Measurements from ENCODE around the gene RAPGEF1. TPM values are rescaled to one million over a fixed set of nuclear protein-coding genes. Genes with fewer than 3 reads are reported as not detected.

Gene RAPGEF1
- total and polyA plus RNA-seq, 9 of the 15 experiments (the other 6 are each of a cell fraction or from before 2014, with no cell fraction given): 0.06 to 44.1 (median 19.9) TPM

DNA sequence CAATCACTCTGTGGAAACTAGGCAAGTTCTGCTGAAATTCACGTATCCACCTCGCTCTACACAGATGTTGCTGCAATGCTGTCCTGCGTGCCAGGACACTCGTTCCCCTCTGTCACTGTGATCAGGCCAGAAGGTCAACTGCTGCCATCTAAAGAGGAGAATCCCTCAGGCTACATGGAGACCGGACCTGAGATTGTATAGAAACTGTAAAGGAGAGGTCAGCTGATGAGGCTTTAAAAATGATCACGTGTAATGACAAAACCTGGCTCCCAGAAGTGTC lies 114.4 kb downstream of the RAPGEF1 start:
- Histone ChIP-seq H3K27me3 (ENCODE audit: control insufficient read depth in 2 of 2, insufficient read depth in 2 of 2, low read length in 2 of 2) (no peaks in the 10 kb centered on the region), H3K9me3 (replicated peaks; ENCODE audit: control insufficient read depth, insufficient read depth, low read depth, low read length) (no peaks in the 10 kb centered on the region), H3K36me3 (ENCODE audit: control insufficient read depth, insufficient read depth, low read length) (peaks cover 41% of the 10 kb centered on the region), H3K4me3 (no peak overlapping the region), H3K27ac (ENCODE audit: extremely low read depth, low read depth, low read length) (no peak overlapping the region), H3K4me2 (ENCODE audit: insufficient read depth, low read length) (no peak overlapping the region), H3K9ac (ENCODE audit: insufficient read depth in 1 of 2, low read depth in 2 of 2, low read length in 2 of 2) (no peak overlapping the region), H3K4me1 (replicated peaks in 1 of 2; ENCODE audit: control insufficient read depth in 2 of 2, insufficient read depth in 2 of 2, low read length in 2 of 2) (peaks cover 0 to 3% of the 10 kb centered on the region in 2 experiments; a peak in 1 of 5 replicates), H3K9me1 (ENCODE audit: control insufficient read depth, insufficient read depth, low read length) (no peaks in the 10 kb centered on the region), H3K79me2 (ENCODE audit: control insufficient read depth, insufficient read depth, low read length) (no peaks in the 10 kb centered on the region), H4K20me1 (replicated peaks; ENCODE audit: control insufficient read depth, insufficient read depth, low read length) (no peaks in the 10 kb centered on the region), H2AFZ (ENCODE audit: low read depth, low read length) (no peak overlapping the region)
- ATAC-seq (no peak), FAIRE-seq (no peak), DNase-seq (ENCODE audit: extremely low read depth in 1 of 4, low spot score in 3 of 4) (no peak)
- WGBS (ENCODE audit: insufficient coverage, low coverage, missing lambda C conversion rate): 84% methylated on average over 6 of the region's 6 CpGs
- ChIA-PET CTCF (ENCODE audit: low intra/inter-chr PET ratio) (no interaction called here), POLR2A (interaction anchor here (1.4 kb wide), 1 partner anchor 11 kb away, joined by 4 read pairs; no protein-coding TSS in a partner anchor)
- intact Hi-C loops (cut with micrococcal nuclease): no loop called here
- no TSS peak for BruUV-seq (replicated peaks)
- in situ Hi-C loops (cut with MboI): no loop called here
- TF ChIP-seq ZNF175 (CRISPR knock-in tag; IDR thresholded peaks at IDR 0.05; ENCODE audit: low read depth): no peak
- no peak for TF ChIP-seq CSDE1 (IDR thresholded peaks at IDR 0.05)
- TF ChIP-seq BRD4 (IDR thresholded peaks at IDR 0.05): no peak
- no peak for TF ChIP-seq ZNF277 (CRISPR knock-in tag; IDR thresholded peaks at IDR 0.05; ENCODE audit: borderline replicate concordance)
- no peak for TF ChIP-seq ZNF644 (tag; IDR thresholded peaks at IDR 0.05; ENCODE audit: low read depth)
